ENCODE measurements around the gene MYL9.
A peak's percentile ranks its signal among the peaks of the same experiment; 100 is the strongest.
"Not testable (repeated sequence)": the region's sequence is repeated elsewhere in the genome, so short reads cannot be mapped to it uniquely, and the experiment has no call there.

Gene MYL9

DNA sequence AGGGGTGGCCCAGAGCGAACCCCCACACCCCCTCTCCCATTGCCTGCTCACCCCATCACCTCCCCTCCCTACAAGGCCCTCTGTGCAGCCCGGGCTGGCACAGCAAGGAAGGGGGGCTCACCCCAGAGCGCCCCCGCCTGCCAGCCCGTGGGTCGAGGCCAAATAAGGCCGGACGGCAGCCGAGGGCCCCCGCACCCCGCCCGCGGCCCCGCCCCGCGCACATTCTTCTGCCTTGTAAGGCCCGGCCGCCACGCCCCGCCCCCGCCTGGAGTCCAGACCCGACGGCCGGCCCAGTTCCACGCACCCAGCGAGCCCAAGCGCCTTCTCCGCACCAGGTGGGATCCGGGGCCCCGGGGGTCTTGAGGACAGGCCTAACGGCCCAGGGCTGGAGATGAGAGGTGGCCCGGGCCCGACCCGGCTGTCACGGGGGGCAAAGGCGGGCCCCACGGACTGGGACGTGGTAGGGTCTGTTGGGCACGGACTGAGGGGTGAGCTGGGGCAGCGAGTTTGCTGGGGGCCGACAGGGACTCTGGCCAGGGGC, at the start of gene MYL9:
Gene MYL9 (plus strand): TSS at position 293 of the 541 bp plus-strand sequence. CDS start 3,366 bp downstream, outside the sequence.
- DNase-seq, result no peak

DNA sequence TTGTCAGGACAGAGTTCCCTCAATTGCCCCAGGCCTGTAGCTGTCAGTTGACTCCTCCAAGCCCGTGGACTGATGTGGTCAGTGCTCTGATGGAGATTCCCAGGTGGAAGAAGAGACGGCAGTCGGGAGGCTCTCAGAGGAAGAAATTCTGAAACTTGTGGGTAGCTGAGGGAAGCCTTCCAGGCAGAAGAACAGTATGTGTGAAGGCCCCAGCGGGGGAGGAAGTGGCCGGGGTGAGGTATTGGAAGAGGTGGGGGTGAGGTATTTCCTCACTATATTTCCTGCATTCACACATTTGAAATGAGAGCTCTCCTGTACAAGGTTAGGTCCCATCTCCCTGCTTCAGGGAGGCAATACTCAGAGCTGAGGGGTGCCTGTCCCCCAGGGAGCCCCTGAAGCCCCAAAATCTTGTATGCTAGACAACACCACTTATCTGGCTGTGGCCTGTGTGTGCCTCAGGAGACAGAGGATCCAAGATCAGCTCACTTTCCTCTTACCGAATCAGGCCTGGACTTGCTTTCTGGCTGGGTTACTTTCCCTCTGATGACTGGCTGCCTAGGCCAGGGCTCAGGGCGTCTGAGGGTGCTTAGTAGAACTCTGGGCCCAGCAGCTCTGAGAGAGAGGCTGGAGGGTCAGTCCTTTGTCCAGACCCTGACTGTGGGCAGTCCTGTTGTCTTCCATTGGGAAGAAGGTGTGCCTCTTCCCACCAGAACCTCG, 49.3 kb upstream of the MYL9 start:
- DNase-seq, result peak; percentile 79

DNA sequence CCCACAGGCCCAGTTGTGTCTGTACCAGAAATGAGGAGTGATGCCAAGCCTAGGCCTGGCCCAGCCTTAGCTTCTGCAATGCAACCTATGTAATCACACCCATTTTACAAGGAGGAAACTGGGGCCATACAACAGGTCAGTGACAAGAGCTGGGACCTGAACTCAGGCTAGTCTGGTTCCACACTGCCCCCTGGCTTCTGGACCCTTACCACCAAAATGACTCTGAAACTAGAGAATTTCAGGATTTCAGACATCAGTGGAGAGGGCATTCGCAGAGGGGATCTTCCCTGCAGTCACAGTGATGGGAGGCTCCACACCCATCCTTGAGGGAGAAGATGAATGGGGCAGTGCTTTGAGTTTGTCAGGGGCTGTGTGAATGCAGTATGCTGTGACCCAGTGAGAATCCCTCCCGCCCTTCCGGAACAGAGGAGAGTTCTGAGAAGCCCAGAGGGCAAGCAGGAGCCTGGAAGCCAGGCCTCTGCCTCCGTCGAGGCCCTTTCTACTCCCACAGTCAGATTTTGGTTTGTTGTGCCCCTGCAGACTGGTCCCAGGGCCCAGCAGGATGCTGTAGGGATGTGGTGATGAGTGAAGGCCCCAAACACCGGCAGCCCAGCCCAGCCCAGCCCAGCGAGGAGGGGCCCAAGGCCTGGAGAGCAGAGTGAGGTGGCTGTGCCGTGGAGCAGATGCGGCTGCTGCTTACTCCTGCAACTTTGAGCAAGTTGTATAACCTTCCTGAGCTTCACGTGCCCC, 48.1 kb upstream of the MYL9 start:
- no peak for DNase-seq

DNA sequence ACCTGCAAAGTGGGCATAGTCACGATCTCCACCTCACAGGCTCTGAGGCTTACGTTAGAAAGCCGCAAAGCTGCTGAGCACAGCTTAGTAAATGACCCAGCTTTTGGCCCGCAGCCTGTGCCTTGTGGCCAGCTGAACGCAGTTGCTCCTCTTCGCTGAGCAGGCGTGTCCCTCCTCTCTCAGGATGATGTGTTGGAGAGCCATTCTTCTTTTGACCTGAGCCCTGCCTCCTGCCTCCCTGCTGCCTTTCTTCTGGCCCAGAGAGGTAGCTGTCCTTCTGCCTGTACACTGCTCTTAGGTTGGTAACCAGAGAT, 47.6 kb upstream of the MYL9 start:
- no peak for DNase-seq

DNA sequence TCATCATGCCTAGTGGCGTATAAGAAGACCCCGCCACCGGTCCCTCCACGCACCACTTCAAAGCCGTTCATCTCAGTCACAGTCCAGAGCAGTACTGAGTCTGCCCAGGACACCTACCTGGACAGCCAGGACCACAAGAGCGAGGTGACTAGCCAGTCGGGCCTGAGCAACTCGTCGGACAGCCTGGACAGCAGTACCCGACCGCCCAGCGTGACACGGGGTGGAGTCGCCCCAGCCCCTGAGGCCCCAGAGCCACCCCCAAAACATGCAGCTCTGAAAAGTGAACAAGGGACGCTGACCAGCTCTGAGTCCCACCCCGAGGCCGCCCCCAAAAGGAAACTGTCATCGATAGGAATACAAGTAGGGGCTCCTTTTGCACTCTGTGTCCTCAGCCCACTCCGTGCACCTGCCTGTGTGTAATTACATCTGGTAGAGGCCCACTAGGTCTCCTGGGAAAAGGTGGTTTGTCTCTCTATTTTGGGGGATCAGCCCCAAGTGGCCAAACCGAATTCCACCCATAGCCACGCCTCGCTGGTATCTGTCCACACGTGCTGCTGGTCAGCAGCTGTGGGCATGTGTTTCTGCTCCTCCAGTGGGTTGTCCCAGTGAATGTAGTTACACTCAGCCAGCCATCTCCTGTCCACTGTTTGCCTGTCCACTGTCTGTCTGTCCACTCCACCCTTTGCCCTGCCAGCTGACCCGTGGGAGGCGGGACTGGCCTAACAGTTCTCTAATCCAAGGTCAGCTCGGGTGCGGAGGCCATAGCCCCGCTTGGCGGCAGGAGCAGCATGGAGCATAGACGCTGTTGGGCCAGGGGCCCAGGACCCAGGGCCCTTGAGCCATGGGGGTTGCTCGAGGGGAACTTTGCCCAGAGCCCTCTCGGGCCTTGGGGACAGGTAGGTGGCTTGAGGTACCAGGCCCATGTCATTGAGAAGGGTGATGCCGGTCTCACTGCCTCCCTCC, 44.3 kb upstream of the MYL9 start:
- no peak for DNase-seq

DNA sequence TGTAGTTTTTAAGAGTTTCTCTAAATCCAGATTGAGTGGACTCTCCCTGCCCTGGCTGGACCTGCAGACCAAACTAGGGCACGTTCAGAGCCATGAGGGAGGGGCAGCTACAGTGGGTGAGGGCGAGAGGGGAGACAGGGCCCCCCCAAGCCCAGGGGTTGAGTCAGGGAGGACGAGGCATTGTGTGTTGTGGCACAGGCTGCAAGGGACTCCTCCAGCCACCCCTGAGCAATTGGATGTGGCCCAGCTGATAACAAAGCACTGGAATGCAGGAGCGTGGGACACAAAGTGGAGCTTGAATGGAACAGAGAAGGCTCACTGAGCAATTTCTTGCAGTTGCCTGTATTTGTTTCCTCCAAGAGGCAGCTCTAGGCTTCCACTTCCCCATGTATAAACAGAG, 43.5 kb upstream of the MYL9 start:
- no peak for DNase-seq

DNA sequence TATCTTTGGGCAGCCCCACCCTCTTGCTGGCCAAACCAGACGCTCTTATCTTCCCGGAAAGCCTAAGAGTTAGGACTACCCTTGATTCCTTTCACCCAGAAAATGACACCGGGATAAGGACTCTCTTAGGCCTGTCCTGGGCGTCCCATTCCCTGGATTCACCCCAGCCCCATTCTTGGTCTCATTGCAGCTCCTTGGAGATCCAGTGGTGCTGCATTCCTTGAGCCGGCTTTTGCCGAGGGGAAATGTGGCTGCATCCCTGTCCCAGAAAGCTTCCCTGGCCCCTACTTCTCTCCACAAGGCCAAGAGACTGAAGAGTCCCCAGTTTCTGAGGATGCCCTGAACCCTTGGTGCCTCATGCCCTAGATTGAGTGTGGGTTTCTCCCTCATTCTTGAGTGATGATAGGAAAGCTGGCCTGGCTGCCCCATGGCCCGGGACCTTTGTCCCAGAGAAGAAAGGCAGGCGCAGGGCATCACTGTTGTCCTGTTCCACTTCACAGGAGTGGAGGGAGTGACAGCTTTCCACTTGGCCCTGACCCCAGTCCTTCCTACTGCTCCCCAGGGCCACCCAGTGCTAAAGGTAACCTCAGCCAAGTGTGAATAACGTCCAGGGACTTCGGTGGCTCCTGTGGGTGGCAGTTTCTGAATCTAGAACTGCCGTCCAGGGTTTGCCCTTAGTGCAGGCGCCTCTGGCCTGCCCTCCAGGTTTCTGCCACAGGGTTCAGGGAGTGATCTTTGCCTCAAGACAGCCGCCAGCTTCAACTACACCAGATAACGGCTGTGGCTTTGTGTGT, 42.7 kb upstream of the MYL9 start:
- no peak for DNase-seq

DNA sequence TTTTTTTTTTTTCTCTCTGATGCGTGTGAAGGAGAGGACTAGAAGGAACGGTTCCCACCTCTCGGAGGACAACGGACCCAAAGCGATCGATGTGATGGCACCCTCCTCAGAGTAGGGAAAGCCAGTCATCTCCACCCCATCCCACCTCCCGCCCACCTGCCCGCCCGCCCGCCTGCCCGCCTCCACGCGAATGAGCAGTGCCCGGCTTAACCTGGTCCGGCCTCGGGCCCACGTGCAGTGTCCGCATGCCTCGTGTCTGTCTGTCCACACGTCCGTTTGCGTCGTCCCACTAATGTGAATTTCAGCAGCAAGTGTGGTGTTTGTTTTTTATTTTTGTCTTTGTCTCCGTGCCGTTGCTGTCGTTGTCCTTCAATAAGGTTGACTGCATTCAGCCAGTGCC, 42.1 kb upstream of the MYL9 start:
- DNase-seq, result no peak

DNA sequence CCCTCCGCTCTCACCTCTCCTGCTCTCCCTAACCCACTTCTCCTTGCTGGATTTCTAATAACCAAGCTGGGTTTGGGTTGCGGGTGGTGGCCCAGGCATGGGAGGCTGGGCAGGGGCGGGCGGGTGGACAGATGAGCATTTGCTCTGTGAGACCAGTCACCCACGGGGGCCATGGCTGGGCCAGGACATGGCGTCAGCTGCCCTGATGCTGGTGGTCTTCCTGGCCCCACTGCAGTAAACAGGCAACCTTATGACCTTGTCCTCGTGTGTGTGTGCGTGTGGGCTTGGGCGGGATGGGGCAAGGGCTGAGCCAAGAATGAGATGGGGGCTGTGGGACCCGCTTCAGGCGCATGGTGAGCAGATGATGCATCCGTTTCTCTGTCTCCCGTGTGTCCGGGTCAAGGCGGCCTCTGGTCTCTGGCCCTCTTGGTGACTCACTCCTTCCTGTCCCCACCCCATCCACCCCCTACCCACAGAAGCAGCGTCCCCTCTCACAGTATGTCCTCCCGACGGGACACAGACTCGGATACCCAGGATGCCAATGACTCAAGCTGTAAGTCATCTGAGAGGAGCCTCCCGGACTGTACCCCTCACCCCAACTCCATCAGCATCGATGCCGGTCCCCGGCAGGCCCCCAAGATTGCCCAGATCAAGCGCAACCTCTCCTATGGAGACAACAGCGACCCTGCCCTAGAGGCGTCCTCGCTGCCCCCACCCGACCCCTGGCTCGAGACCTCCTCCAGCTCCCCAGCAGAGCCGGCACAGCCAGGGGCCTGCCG, 41.4 kb upstream of the MYL9 start:
- no peak for DNase-seq

DNA sequence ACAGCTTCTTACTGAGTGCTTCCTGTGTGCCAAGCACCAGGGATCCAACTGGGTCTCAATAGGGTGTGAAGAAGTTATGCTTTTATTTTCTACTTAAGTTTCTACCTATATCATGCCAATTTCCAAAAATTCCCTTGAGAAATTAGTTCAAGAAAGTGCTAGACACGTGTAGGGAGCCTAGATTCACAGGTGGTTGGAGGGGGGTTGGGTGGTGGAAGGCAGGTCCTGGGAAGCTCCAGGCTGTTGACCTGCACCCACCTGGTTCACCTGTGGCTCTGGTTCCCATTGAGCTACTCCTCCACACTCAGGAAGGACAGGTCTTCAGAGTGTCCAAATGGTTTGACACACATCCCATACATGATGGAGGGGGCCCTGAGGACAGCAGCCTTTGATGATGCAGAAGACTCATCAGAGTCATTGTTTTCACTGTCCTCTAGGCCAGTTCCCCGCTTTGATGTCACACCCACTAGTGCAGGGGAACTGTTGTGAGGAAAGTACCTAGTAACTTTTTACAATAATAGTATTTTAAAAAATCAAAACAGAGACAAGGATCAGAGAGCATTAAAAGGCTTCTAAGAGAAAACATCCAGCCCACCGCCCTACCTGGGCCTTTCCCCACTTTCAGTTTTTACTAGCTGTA, 39.8 kb upstream of the MYL9 start:
- no peak for DNase-seq

DNA sequence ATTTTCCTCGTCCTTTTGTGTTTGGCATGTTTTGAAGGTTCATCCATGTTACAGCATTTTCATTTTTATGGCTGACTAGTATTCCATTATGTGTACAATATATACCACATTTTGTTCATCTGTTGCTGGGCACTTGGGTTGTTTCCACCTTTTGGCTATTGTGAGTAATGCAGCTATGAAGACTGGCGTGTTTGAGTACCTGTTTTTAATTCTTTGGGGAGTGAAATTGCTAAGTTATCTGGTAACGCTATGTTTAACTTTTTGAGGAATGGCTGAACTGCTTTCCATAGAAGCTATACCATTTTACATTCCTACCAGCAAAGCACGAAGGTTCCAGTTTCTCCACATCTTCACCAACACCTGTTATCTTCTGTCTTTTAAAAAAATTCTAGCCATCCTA, 37.0 kb upstream of the MYL9 start:
- no peak for DNase-seq

DNA sequence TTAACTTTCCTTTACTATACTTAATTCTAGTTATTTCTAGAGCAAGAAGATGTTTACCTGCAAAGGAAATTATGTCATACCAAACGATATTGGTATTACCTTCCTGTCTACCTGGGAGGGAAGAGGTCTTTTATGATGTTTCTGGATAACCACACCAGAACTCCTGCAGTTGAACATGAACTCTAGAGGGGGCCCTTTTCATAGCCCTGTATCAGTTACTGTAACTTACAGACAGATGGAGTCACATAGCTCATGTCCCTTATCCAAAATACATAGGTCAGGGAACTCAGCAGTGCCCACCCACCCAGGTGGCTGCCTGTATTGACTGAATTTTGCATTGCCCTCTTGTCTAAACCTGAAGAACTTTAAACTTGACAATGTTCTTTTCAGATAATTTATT, 35.1 kb upstream of the MYL9 start:
- peak; percentile 42 for DNase-seq

DNA sequence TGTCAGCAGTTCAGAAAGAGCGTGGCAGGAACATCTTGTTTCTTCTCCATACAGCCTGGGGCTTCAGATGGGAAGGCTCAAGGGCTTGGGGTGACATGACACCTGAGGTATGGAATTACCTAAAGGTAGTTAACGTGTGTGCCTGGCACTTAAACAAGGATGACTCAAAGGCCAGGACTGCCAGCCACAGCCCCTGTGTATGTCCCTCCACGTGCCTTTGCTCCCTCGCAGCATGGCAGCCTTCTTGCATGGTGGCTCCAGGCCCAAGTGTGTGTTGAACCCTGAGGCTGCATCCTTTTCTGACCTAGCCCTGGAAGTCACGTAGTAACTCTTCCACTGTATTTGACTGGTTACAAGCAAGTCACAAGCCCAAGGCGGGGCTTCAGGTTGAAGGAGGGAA, 33.6 kb upstream of the MYL9 start:
- DNase-seq, result no peak

DNA sequence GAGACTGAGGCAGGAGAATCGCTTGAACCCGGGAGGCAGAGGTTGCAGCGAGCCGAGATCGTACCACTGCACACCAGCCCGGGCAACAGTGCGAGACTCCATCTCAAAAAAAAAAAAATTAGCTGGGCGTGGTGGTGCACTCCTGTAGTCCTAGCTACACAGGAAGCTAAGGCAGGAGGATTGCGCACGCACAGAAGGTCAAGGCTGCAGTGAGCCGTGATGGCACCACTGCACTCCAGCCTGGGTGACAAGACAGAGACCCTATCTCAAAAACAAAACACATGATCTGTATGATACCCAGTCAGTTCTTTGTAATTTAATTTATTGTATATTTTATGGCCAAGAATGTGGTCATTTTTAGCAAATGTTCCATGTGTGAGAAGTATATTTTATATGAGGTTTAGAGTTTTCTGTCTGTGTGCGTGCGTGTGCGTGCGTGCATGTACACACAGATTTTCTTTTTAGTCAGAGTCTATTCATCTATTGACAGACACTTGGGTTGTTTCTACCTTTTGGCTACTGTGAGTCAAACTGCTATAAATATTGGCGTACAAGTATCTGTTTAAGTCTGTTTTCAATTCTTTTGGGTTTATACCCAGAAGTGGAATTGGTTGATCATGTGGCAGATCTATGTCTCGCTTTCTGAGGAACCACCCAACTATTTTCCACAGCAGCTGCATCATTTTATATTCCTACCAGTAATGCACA, 22.2 kb upstream of the MYL9 start:
- DNase-seq, result peak; percentile 70

DNA sequence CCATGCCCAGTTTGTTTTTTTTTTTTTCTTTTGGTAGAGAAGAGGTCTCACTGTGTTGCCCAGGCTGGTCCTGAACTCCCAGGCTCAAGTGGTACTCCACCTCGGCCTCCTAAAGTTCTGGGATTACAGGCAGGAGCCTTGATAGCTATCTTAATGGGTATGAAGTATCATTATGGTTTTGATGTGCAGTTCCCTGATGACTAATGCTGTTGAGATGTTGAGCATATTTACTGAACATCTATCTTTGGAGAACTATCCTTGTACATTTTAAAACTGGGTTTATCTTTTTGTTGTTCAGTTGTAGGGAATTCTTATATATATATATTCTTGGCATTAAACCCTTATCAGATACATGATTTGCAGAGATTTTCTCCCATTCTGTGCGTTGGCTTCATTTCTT, 21.4 kb upstream of the MYL9 start:
- peak; percentile 40 for DNase-seq

DNA sequence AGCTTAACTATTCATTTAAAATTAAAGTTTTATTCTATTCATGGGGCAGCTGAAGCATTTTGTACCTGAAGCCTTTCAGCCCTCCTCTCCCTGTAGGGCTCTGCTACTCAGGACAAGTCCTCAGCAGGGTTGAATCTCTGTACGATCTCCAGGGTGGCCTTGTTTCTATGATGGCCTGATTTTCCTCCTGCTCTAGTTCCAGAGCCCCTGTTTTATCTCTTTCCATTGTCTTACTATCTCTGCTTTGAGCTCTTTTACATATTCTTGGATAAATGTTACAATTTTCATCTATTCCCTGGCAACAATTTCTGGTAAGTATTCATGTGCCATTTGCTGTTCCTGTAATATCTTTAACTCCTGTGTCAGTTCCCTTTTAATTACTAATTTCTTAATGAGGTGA, 19.8 kb upstream of the MYL9 start:
- DNase-seq, result no peak

DNA sequence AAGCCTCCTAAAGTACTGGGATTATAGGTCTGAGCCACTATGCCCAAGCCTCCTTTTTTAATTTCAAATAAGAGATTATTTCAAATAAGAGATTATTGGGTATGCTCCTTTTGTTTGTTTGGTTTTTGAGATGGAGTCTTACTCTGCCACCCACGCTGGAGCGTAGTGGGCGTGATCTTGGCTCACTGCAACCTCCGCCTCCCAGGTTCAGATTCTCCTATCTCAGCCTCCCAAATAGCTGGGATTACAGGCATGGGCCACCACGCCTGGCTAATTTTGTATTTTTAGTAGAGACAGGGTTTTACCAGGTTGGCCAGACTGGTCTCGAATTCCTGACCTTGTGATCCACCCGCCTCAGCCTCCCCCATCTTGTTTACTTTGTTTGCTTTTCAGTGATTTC, 18.9 kb upstream of the MYL9 start:
- DNase-seq, result not testable (repeated sequence)

DNA sequence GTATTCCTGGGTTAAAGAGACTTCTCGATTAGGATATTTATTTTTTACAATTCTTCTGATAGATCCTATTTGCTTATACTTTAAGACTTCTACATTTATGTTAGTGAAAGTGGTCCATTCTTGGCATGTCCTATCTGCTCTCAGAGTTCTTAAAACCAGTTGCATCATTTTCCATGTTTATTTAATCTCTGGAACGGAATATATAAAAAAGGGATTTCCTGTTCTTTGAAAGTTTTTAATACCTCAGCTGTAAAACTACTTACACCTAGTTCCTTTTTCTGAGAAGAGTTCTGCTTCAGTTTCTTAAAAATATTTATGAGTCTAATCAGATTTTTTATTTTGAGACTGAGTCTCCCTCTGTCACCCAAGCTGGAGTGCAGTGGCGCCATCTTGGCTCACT, 18.0 kb upstream of the MYL9 start:
- DNase-seq, result no peak

DNA sequence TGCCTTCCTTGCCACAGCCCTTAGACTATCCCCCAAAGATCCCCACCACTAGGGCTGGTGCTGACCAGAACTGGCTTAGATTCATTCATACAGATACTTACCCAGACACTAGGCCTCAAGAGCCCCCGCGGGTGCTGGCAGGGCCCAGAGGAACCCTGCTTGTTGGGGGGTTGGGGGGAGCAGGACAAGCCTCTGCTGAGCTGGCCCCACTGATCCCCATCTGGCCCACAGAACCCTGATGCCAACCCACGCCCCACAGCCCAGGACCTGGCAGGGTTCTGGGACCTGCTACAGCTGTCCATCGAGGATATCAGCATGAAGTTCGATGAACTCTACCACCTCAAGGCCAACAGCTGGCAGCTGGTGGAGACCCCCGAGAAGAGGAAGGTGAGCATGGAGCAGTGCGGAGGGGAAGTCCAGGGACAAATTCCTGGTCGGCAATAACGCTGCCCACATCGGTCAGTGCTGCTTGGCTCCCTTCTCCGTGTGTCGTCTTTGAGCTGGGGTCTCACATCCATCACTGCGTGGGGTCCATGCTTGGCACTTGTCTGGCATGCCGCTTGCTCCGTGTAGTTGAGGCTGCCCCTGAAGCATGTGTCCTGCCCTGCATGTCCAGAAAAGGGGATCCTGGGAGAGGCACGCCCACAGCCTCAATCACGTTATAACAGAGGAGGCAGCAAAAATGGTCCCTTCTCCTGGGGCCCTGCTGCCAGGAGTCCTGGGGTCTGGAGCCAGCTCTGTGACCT, 15.5 kb upstream of the MYL9 start:
- no peak for DNase-seq

DNA sequence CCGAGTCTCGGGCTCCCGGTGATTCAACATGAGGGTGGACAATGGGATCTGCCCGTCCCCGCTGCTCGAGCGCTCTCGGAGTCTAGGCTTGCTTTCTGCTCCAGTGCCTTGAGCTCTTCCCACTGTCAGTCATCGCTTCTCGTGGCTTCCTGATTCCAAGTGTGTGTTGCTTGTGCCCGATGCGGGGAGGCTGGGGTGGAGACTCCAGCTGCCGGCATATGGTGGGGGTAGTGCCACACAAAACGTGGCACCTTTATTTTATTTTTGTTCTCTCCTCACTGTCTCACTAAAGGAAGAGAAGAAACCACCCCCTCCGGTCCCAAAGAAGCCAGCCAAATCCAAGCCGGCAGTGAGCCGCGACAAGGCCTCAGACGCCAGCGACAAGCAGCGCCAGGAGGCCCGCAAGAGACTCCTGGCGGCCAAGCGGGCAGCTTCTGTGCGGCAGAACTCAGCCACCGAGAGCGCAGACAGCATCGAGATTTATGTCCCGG, 14.8 kb upstream of the MYL9 start:
- no peak for DNase-seq
